Astrocyte of the hippocampus (primary cell): ENCODE data around the gene NOC2L.

Source experiments
- DNase-seq: peaks from one replicate; pipeline ENCODE4 v3.0.0; 2011; ENCODE audit warnings: low read depth, low spot score

Gene NOC2L

GRCh38 chr1:942864-943533 lies 16.1 kb downstream of the NOC2L start:
- peak; percentile 76 for DNase-seq

- peak; percentile 64 for DNase-seq
Observed at GRCh38 chr1:942411-942821, 16.6 kb downstream of the NOC2L start.

GRCh38 chr1:941588-942383 lies 17.3 kb downstream of the NOC2L start:
- DNase-seq, result peak; percentile 91

GRCh38 chr1:941015-941587 lies 18.0 kb downstream of the NOC2L start:
- DNase-seq, result no peak

- peak; percentile 90 for DNase-seq
Observed at GRCh38 chr1:940107-941014, 18.7 kb downstream of the NOC2L start.

- no peak for DNase-seq
Observed at GRCh38 chr1:939511-940106, 19.4 kb downstream of the NOC2L start.

GRCh38 chr1:938711-939489 lies 20.2 kb downstream of the NOC2L start:
- no peak for DNase-seq

- peak; percentile 49 for DNase-seq
Observed at GRCh38 chr1:938088-938683, 20.9 kb downstream of the NOC2L start.

GRCh38 chr1:937521-937920 lies 21.5 kb downstream of the NOC2L start:
- no peak for DNase-seq

- DNase-seq, result no peak
Observed at GRCh38 chr1:936348-937264, 22.4 kb downstream of the NOC2L start.

GRCh38 chr1:935751-936231 lies 23.3 kb downstream of the NOC2L start:
- peak; percentile 64 for DNase-seq

GRCh38 chr1:934991-935750 lies 23.9 kb downstream of the NOC2L start:
- DNase-seq, result no peak

- DNase-seq, result no peak
Observed at GRCh38 chr1:933603-933940, 25.5 kb downstream of the NOC2L start.

- no peak for DNase-seq
Observed at GRCh38 chr1:932776-933602, 26.1 kb downstream of the NOC2L start.

- DNase-seq, result no peak
Observed at GRCh38 chr1:932173-932510, 26.9 kb downstream of the NOC2L start.

- no peak for DNase-seq
Observed at GRCh38 chr1:931380-932172, 27.5 kb downstream of the NOC2L start.
